ENCODE results near the gene TRIM5.

Gene TRIM5

GRCh38 chr11:5622802-5623201, 62.1 kb downstream of the TRIM5 start:
- DNase-seq, result no peak

GRCh38 chr11:5621580-5621979, 63.3 kb downstream of the TRIM5 start:
- no peak for DNase-seq

- DNase-seq, result no peak
These were observed 64.0 kb downstream of the TRIM5 start for GRCh38 chr11:5620651-5621521.

GRCh38 chr11:5618807-5619206, 66.1 kb downstream of the TRIM5 start:
- no peak for DNase-seq
